ENCODE results near the gene FOXL3.

GRCh38 chr7:268991-269390, 21.0 kb upstream of the FOXL3 start:
- TF ChIP-seq CTCF (conservative IDR thresholded peaks at IDR 0.05; ENCODE audit: low read depth, low read length) = no peak
- no peak for TF ChIP-seq EZH2 (IDR thresholded peaks at IDR 0.05; ENCODE audit: borderline replicate concordance, low read depth, low read length, poor library complexity, severe bottlenecking)

Data from A673 (cell line).